C4-2B (cell line): Measurements from ENCODE around the gene GTF2A1.
"Not testable (repeated sequence)": the region's sequence is repeated elsewhere in the genome, so short reads cannot be mapped to it uniquely, and the experiment has no call there.

Experiments used
- H3K27ac ChIP-seq: fragments of 450-650 bp; 2 replicates; pipeline ENCODE4 v1.5.1; 2017
- CTCF ChIP-seq: fragments of 450-650 bp; conservative IDR thresholded peaks from 2 replicates; pipeline ENCODE4 v1.5.1; 2017; ENCODE audit warnings: mild to moderate bottlenecking
- ZFX ChIP-seq: fragments of 450-650 bp; IDR thresholded peaks from 2 replicates; pipeline ENCODE4 v1.6.1; 2017

The GTF2A1 gene

DNA sequence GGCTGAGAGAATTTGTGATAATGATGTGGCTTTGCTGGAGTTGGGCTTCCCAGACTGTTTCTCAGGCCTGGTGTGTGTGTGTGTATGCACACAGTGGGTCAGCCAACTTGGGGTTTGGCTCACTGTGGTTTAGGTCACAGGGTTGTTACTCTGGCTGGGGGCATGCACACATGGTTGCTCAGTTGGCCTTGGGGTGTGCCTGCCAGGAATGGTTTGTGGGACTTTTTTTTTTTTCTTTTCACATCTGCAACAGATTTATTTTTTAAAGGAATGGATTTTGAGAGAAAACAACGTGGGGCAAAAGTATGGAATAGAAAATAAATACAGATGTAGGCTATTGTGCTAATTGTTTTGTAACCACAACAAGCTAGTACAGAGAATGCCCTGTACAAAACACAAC lies 25.0 kb upstream of the GTF2A1 start:
- TF ChIP-seq CTCF (no peak), ZFX (no peak)
- no peak overlapping the region for H3K27ac ChIP-seq

GRCh38 chr14:81244431-81244830 lies 23.7 kb upstream of the GTF2A1 start:
- not testable (repeated sequence) for H3K27ac ChIP-seq

DNA sequence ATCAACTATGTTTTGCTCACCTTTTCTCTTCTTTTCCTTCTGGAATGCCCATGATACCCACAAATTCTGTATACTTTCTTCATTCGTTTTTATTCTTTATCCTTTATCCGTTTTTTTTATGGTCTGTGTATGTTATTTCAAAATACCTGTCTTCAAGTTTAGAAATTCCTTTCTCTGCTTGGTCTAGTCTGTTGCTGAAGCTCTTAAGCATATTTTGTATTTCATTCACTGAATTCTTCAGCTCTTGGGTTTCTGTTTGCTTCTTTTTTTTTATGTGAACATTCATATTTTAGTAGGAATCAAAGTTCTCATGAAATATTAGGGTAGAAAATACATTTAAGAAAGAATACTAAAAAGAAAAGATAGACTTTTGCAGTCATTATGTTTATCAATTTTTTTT lies 22.7 kb upstream of the GTF2A1 start:
- TF ChIP-seq CTCF (no peak), ZFX (no peak)

GRCh38 chr14:81236849-81237248 lies 16.1 kb upstream of the GTF2A1 start:
- H3K27ac ChIP-seq: not testable (repeated sequence)

More for the DNA sequence above, 22.7 kb upstream of the GTF2A1 start:
- H3K27ac ChIP-seq: no peak overlapping the region

- TF ChIP-seq ZFX (no peak), CTCF (no peak)
- no peak overlapping the region for H3K27ac ChIP-seq
Measured at GRCh38 chr14:81236138-81236537, 15.4 kb upstream of the GTF2A1 start.

- H3K27ac ChIP-seq: no peak overlapping the region
- no peak for TF ChIP-seq ZFX
- TF ChIP-seq CTCF: no peak
Measured at GRCh38 chr14:81235096-81235495, 14.3 kb upstream of the GTF2A1 start.

DNA sequence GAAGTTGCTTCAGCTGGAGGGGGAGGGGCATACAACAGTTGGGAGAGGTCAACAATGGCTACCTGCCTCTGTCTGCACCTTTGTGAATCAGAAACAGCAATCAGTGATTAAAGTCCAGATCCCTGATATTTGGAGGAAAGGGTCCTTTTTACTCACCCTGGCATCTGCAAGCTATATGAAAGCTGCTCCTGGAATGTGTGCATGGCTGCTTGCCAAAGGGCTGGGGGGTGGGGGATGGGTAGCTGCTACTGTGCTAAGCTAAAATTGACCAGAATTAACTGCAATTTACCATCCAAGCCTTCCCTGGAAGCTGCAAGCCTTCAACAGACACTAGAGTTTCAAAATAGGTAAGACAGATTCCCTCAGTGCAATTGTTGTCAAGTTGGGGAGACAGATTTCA lies 13.5 kb upstream of the GTF2A1 start:
- no peak overlapping the region for H3K27ac ChIP-seq
- no peak for TF ChIP-seq CTCF
- TF ChIP-seq ZFX: no peak

- TF ChIP-seq ZFX (no peak), CTCF (no peak)
- H3K27ac ChIP-seq: no peak overlapping the region
Measured at GRCh38 chr14:81233615-81234014, 12.9 kb upstream of the GTF2A1 start.

GRCh38 chr14:81231540-81231939 lies 10.8 kb upstream of the GTF2A1 start:
- no peak overlapping the region for H3K27ac ChIP-seq
- TF ChIP-seq ZFX (no peak), CTCF (no peak)
